ENCODE data around the gene MAP3K1. TPM values are rescaled to one million over a fixed set of nuclear protein-coding genes. Genes with fewer than 3 reads are reported as not detected.

Gene MAP3K1
- total and polyA plus RNA-seq, 5 donors from 2014 or later, result 64.3 to 110 (median 81.1) TPM

GRCh38 chr5:56807679-56808078 lies 7.7 kb upstream of the MAP3K1 start:
- Mint-ChIP-seq H3K27me3 (no peaks in the 10 kb centered on the region), H3K4me3 (no peak overlapping the region), H3K9me3 (no peaks in the 10 kb centered on the region), H3K4me1 (peaks cover 8 to 24% (median 17%) of the 10 kb centered on the region in 4 donors), H3K36me3 (no peaks in the 10 kb centered on the region), H3K27ac (peak overlapping the region in 1 of 3 donors; percentile 38)
- DNase-seq (no peak), ATAC-seq (ENCODE audit: low read depth in 2 of 2) (no peak)
- H3K4me3 ChIP-seq (ENCODE audit: low read depth, low read length), result no peak overlapping the region
- no peaks in the 10 kb centered on the region for H3K27me3 ChIP-seq (ENCODE audit: control insufficient read depth, insufficient read depth, low read length)
- H3K4me1 ChIP-seq (ENCODE audit: control insufficient read depth, insufficient read depth, low read length, poor library complexity, severe bottlenecking), result peaks cover 10% of the 10 kb centered on the region
- no peaks in the 10 kb centered on the region for H3K36me3 ChIP-seq (ENCODE audit: control insufficient read depth, insufficient read depth, low read length)
- no peaks in the 10 kb centered on the region for H3K9me3 ChIP-seq (ENCODE audit: control insufficient read depth in 2 of 2, low read length in 2 of 2)
- no peak overlapping the region for H3K27ac ChIP-seq (ENCODE audit: insufficient read depth, low read length, poor library complexity, severe bottlenecking)

GRCh38 chr5:56808211-56808610 lies 7.1 kb upstream of the MAP3K1 start:
- H3K27me3 ChIP-seq (ENCODE audit: control insufficient read depth, insufficient read depth, low read length), result no peaks in the 10 kb centered on the region
- ATAC-seq (ENCODE audit: low read depth in 2 of 2) (no peak), DNase-seq (no peak)
- H3K4me1 ChIP-seq (ENCODE audit: control insufficient read depth, insufficient read depth, low read length, poor library complexity, severe bottlenecking), result peaks cover 10% of the 10 kb centered on the region
- no peak overlapping the region for H3K27ac Mint-ChIP-seq
- H3K36me3 Mint-ChIP-seq, result no peaks in the 10 kb centered on the region
- H3K4me1 Mint-ChIP-seq, result peaks cover 8 to 23% (median 18%) of the 10 kb centered on the region in 4 donors
- H3K4me3 Mint-ChIP-seq, result no peak overlapping the region
- no peaks in the 10 kb centered on the region for H3K27me3 Mint-ChIP-seq
- no peaks in the 10 kb centered on the region for H3K9me3 ChIP-seq (ENCODE audit: control insufficient read depth in 2 of 2, low read length in 2 of 2)
- H3K9me3 Mint-ChIP-seq, result no peaks in the 10 kb centered on the region
- no peak overlapping the region for H3K4me3 ChIP-seq (ENCODE audit: low read depth, low read length)
- H3K36me3 ChIP-seq (ENCODE audit: control insufficient read depth, insufficient read depth, low read length), result no peaks in the 10 kb centered on the region
- no peak overlapping the region for H3K27ac ChIP-seq (ENCODE audit: insufficient read depth, low read length, poor library complexity, severe bottlenecking)

GRCh38 chr5:56810826-56811225 lies 4.5 kb upstream of the MAP3K1 start:
- H3K27ac Mint-ChIP-seq, result no peak overlapping the region
- no peak for ATAC-seq (ENCODE audit: low read depth in 2 of 2)

GRCh38 chr5:56812110-56812509 lies 3.2 kb upstream of the MAP3K1 start:
- DNase-seq, result no peak
- Mint-ChIP-seq H3K4me1 (peaks cover 3 to 18% (median 17%) of the 10 kb centered on the region in 4 donors), H3K4me3 (peak overlapping the region in 2 of 4 donors; percentile 92 to 97), H3K36me3 (no peaks in the 10 kb centered on the region), H3K27me3 (peaks cover 6% of the 10 kb centered on the region), H3K27ac (no peak overlapping the region), H3K9me3 (peaks cover 0 to 2% (median 0%) of the 10 kb centered on the region in 7 donors)
- Histone ChIP-seq H3K27me3 (ENCODE audit: control insufficient read depth, insufficient read depth, low read length) (no peaks in the 10 kb centered on the region), H3K4me1 (ENCODE audit: control insufficient read depth, insufficient read depth, low read length, poor library complexity, severe bottlenecking) (peaks cover 5% of the 10 kb centered on the region), H3K9me3 (ENCODE audit: control insufficient read depth in 2 of 2, low read length in 2 of 2) (no peaks in the 10 kb centered on the region), H3K36me3 (ENCODE audit: control insufficient read depth, insufficient read depth, low read length) (no peaks in the 10 kb centered on the region), H3K27ac (ENCODE audit: insufficient read depth, low read length, poor library complexity, severe bottlenecking) (no peak overlapping the region), H3K4me3 (ENCODE audit: low read depth, low read length) (no peak overlapping the region)
- ATAC-seq (ENCODE audit: low read depth in 2 of 2), result no peak

More at GRCh38 chr5:56810826-56811225, 4.5 kb upstream of the MAP3K1 start:
- Mint-ChIP-seq H3K4me3 (no peak overlapping the region), H3K27me3 (peaks cover 6% of the 10 kb centered on the region), H3K9me3 (peaks cover 0 to 2% (median 0%) of the 10 kb centered on the region in 7 donors), H3K36me3 (no peaks in the 10 kb centered on the region), H3K4me1 (peaks cover 0 to 18% (median 16%) of the 10 kb centered on the region in 4 donors)
- no peaks in the 10 kb centered on the region for H3K36me3 ChIP-seq (ENCODE audit: control insufficient read depth, insufficient read depth, low read length)
- H3K27ac ChIP-seq (ENCODE audit: insufficient read depth, low read length, poor library complexity, severe bottlenecking), result no peak overlapping the region
- no peak for DNase-seq
- peaks cover 5% of the 10 kb centered on the region for H3K4me1 ChIP-seq (ENCODE audit: control insufficient read depth, insufficient read depth, low read length, poor library complexity, severe bottlenecking)
- H3K27me3 ChIP-seq (ENCODE audit: control insufficient read depth, insufficient read depth, low read length), result no peaks in the 10 kb centered on the region
- no peak overlapping the region for H3K4me3 ChIP-seq (ENCODE audit: low read depth, low read length)
- no peaks in the 10 kb centered on the region for H3K9me3 ChIP-seq (ENCODE audit: control insufficient read depth in 2 of 2, low read length in 2 of 2)

- Histone ChIP-seq H3K36me3 (ENCODE audit: control insufficient read depth, insufficient read depth, low read length) (no peaks in the 10 kb centered on the region), H3K4me1 (ENCODE audit: control insufficient read depth, insufficient read depth, low read length, poor library complexity, severe bottlenecking) (peaks cover 11% of the 10 kb centered on the region), H3K9me3 (ENCODE audit: control insufficient read depth in 2 of 2, low read length in 2 of 2) (no peaks in the 10 kb centered on the region), H3K27ac (ENCODE audit: insufficient read depth, low read length, poor library complexity, severe bottlenecking) (no peak overlapping the region), H3K4me3 (ENCODE audit: low read depth, low read length) (peak overlapping the region; percentile 2), H3K27me3 (ENCODE audit: control insufficient read depth, insufficient read depth, low read length) (no peaks in the 10 kb centered on the region)
- peaks cover 6% of the 10 kb centered on the region for H3K27me3 Mint-ChIP-seq
- H3K4me1 Mint-ChIP-seq, result peaks cover 11 to 24% (median 17%) of the 10 kb centered on the region in 4 donors
- H3K9me3 Mint-ChIP-seq, result peaks cover 0 to 2% (median 0%) of the 10 kb centered on the region in 7 donors
- no peaks in the 10 kb centered on the region for H3K36me3 Mint-ChIP-seq
- peak overlapping the region; percentile 92 to 97 (median 94) for H3K4me3 Mint-ChIP-seq
- no peak for ATAC-seq (ENCODE audit: low read depth in 2 of 2)
- peak overlapping the region; percentile 34 to 91 (median 87) for H3K27ac Mint-ChIP-seq
- DNase-seq, result no peak
Observed at GRCh38 chr5:56813302-56813701, 2.0 kb upstream of the MAP3K1 start.

GRCh38 chr5:56814361-56814962 lies 887 bp upstream of the MAP3K1 start:
- Histone ChIP-seq H3K4me3 (ENCODE audit: low read depth, low read length) (peak overlapping the region; percentile 83), H3K27me3 (ENCODE audit: control insufficient read depth, insufficient read depth, low read length) (no peaks in the 10 kb centered on the region), H3K9me3 (ENCODE audit: control insufficient read depth in 2 of 2, low read length in 2 of 2) (no peaks in the 10 kb centered on the region), H3K36me3 (ENCODE audit: control insufficient read depth, insufficient read depth, low read length) (no peaks in the 10 kb centered on the region), H3K27ac (ENCODE audit: insufficient read depth, low read length, poor library complexity, severe bottlenecking) (peak overlapping the region; percentile 90), H3K4me1 (ENCODE audit: control insufficient read depth, insufficient read depth, low read length, poor library complexity, severe bottlenecking) (peaks cover 20% of the 10 kb centered on the region)
- Mint-ChIP-seq H3K36me3 (no peaks in the 10 kb centered on the region), H3K27ac (peak overlapping the region; percentile 83 to 93 (median 91)), H3K9me3 (peaks cover 0 to 2% (median 0%) of the 10 kb centered on the region in 7 donors), H3K4me1 (peaks cover 15 to 33% (median 24%) of the 10 kb centered on the region in 4 donors), H3K4me3 (peak overlapping the region; percentile 92 to 97 (median 94)), H3K27me3 (peaks cover 6% of the 10 kb centered on the region)
- DNase-seq (peak in 2 of 3 donors; percentile 36 to 62), ATAC-seq (ENCODE audit: low read depth in 2 of 2) (peak in 1 of 2 donors; percentile 1)

- Mint-ChIP-seq H3K4me1 (peaks cover 27 to 44% (median 36%) of the 10 kb centered on the region in 4 donors), H3K27me3 (peaks cover 6% of the 10 kb centered on the region), H3K9me3 (peaks cover 0 to 2% (median 0%) of the 10 kb centered on the region in 7 donors), H3K4me3 (peak overlapping the region; percentile 96 to 100 (median 96)), H3K36me3 (peaks cover 6% of the 10 kb centered on the region), H3K27ac (peak overlapping the region in 1 of 3 donors; percentile 71)
- H3K27ac ChIP-seq (ENCODE audit: insufficient read depth, low read length, poor library complexity, severe bottlenecking), result peak overlapping the region; percentile 90
- H3K27me3 ChIP-seq (ENCODE audit: control insufficient read depth, insufficient read depth, low read length), result no peaks in the 10 kb centered on the region
- H3K9me3 ChIP-seq (ENCODE audit: control insufficient read depth in 2 of 2, low read length in 2 of 2), result no peaks in the 10 kb centered on the region
- peak overlapping the region; percentile 98 for H3K4me3 ChIP-seq (ENCODE audit: low read depth, low read length)
- H3K4me1 ChIP-seq (ENCODE audit: control insufficient read depth, insufficient read depth, low read length, poor library complexity, severe bottlenecking), result peaks cover 33% of the 10 kb centered on the region
- DNase-seq (peak; percentile 33 to 62 (median 48)), ATAC-seq (ENCODE audit: low read depth in 2 of 2) (peak; percentile 10 to 19)
- peaks cover 3% of the 10 kb centered on the region for H3K36me3 ChIP-seq (ENCODE audit: control insufficient read depth, insufficient read depth, low read length)
Observed at GRCh38 chr5:56815658-56816545, 553 bp downstream of the MAP3K1 start.
